Measurements from ENCODE around the gene CUTA.

- TF ChIP-seq EZH2phosphoT487 (IDR thresholded peaks at IDR 0.05; ENCODE audit: insufficient read depth, low read depth) (no peak), EZH2 (IDR thresholded peaks at IDR 0.05; ENCODE audit: insufficient read depth, poor library complexity, severe bottlenecking) (no peak)
Observed at GRCh38 chr6:33441457-33441856, 23.6 kb upstream of the CUTA start.

Measured in GM23248 (cell line).